ENCODE measurements around the gene RAB6B. TPM values are rescaled to one million over a fixed set of nuclear protein-coding genes. Genes with fewer than 3 reads are reported as not detected.

The RAB6B gene
- polyA plus RNA-seq, 1 experiment = 2.2 TPM

DNA sequence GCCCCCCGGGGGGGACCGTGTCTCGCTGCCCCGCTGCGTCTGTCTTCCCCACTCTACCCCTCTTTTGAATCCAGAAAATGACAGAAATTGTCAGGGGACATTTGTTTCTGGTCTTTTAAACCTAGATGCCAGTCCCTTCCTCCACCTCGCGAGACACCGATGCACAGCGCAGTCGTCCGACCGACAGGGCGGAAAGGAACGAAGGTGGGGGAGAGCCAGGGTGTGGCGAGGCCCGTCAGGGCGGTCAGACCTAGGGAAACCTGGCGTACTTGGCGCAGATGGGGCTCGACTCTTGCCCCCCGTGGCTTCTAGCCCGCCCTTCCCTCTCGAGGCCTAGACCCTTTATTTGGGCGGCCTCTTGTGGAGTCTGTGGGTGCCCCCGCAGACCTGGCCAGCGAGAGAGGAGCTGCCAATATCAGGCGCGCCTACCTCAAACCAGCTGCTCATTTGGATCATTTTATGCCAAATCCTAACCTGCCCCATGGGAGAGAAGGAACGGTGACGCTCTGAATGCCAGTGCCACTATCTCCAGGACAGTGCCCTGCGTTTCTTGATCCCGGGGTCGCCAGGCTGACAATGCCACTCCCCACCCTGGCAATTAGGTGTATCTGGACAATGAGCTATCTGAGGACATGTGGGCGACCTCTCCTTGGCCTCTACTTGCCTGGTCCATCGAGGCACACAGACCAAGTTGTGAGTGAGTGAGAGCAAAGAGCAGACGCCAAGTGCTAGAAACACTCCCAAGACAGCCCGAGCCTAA lies 500 bp upstream of the RAB6B start:
- no peak overlapping the region for H3K27ac ChIP-seq (ENCODE audit: low read depth, low read length)
- no peak for DNase-seq (ENCODE audit: low read depth, low spot score)
- ChIA-PET CTCF (no interaction called here), POLR2A (no interaction called here)
- peak overlapping the region; percentile 68 for H3K4me3 ChIP-seq (ENCODE audit: low read depth, low read length)
- H3K27me3 ChIP-seq (ENCODE audit: control insufficient read depth, insufficient read depth, low read length) = peaks cover 45% of the 10 kb centered on the region
- no peaks in the 10 kb centered on the region; the same call in 1 of the 2 replicates for H3K9me3 ChIP-seq (ENCODE audit: control insufficient read depth, insufficient read depth, low read length)
- TF ChIP-seq CTCF (IDR thresholded peaks at IDR 0.05; ENCODE audit: low read depth, low read length) = no peak

DNA sequence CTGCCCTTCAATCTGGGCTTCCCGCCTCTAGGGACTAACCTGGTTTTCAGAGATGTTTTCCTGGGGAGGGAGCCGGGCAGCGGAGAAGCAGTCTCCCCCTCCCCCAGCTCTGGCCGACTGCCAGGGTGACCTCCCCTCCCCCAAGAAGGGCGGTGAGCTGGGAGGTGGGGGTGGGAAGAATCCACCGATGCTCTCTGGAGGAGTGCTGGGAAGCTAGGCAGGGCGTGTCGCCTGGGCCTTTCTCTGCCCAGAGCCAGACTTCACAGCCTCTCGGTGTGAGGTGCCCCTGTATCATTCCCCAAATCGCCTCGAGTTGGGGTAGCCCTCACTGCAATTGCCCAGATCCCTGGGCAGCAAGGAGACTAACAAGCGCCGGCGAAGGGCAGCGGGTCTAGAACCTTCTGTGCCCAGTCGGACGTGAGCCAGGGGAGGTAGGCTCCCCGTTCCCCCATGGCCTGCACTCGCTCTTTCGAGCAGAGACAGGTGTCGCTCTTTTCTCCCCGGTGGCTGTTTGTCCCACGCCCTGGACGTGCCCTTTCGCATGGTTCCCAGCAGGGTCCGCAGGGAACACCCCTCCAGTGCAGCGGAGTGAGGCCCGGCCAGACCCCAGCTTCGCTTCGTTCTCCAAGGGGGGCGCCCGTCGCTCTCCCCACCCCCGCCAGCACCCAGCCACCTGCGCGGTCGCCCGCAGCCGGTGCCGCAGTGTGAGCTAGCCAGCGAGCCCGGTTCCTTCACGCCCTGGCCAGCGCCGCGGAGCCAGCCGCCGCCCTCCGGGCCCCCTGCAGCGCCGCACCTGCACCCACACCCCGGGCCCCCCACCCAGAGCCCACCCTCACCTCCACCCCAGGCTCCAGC lies 1.1 kb downstream of the RAB6B start:
- Histone ChIP-seq H3K27me3 (ENCODE audit: control insufficient read depth, insufficient read depth, low read length) (peaks cover 50% of the 10 kb centered on the region), H3K9me3 (ENCODE audit: control insufficient read depth, insufficient read depth, low read length) (no peaks in the 10 kb centered on the region; the same call in 1 of the 2 replicates), H3K27ac (ENCODE audit: low read depth, low read length) (no peak overlapping the region), H3K4me3 (ENCODE audit: low read depth, low read length) (peak overlapping the region; percentile 68)
- ChIA-PET POLR2A (no interaction called here), CTCF (interaction anchor here (0.9 kb wide), 1 partner anchor 31 kb away, joined by 4 read pairs; no protein-coding TSS in a partner anchor)
- DNase-seq (ENCODE audit: low read depth, low spot score) = no peak
- TF ChIP-seq CTCF (IDR thresholded peaks at IDR 0.05; ENCODE audit: low read depth, low read length) = no peak

GRCh38 chr3:133893683-133894352 lies 1.9 kb downstream of the RAB6B start:
- Histone ChIP-seq H3K9me3 (ENCODE audit: control insufficient read depth, insufficient read depth, low read length) (no peaks in the 10 kb centered on the region; the same call in 1 of the 2 replicates), H3K27ac (ENCODE audit: low read depth, low read length) (no peak overlapping the region), H3K27me3 (ENCODE audit: control insufficient read depth, insufficient read depth, low read length) (peaks cover 46% of the 10 kb centered on the region), H3K4me3 (ENCODE audit: low read depth, low read length) (no peak overlapping the region)
- TF ChIP-seq CTCF (IDR thresholded peaks at IDR 0.05; ENCODE audit: low read depth, low read length) = no peak
- no peak for DNase-seq (ENCODE audit: low read depth, low spot score)
- ChIA-PET POLR2A (no interaction called here), CTCF (interaction anchor here (0.9 kb wide), 1 partner anchor 32 kb away, joined by 4 read pairs; no protein-coding TSS in a partner anchor)

GRCh38 chr3:133892541-133893231 lies 3.0 kb downstream of the RAB6B start:
- peaks cover 44% of the 10 kb centered on the region for H3K27me3 ChIP-seq (ENCODE audit: control insufficient read depth, insufficient read depth, low read length)
- no peaks in the 10 kb centered on the region; the same call in 1 of the 2 replicates for H3K9me3 ChIP-seq (ENCODE audit: control insufficient read depth, insufficient read depth, low read length)
- DNase-seq (ENCODE audit: low read depth, low spot score) = no peak
- CTCF ChIA-PET = interaction anchor here (1.4 kb wide), 1 partner anchor 35 kb away, joined by 3 read pairs; no protein-coding TSS in a partner anchor
- TF ChIP-seq CTCF (IDR thresholded peaks at IDR 0.05; ENCODE audit: low read depth, low read length) = no peak
- H3K27ac ChIP-seq (ENCODE audit: low read depth, low read length) = no peak overlapping the region
- POLR2A ChIA-PET = no interaction called here
- H3K4me3 ChIP-seq (ENCODE audit: low read depth, low read length) = no peak overlapping the region
